Skeletal muscle tissue (tissue), 4 donors: ENCODE data around the gene PNLIPRP1. TPM values are rescaled to one million over a fixed set of nuclear protein-coding genes. Genes with fewer than 3 reads are reported as not detected.

Source experiments
- H3K27ac ChIP-seq: one replicate; pipeline ENCODE4 v1.7.0; 2013; ENCODE audit warnings: mild to moderate bottlenecking, low read depth, low read length, inconsistent platforms
- H3K27me3 ChIP-seq, 3 donors: one replicate each; pipeline ENCODE4 v1.7.0; 2013; ENCODE audit warnings: low read length in 3 of 3; ENCODE audit not compliant: control insufficient read depth in 3 of 3, insufficient read depth in 3 of 3
- H3K36me3 ChIP-seq, 3 donors: one replicate each; pipeline ENCODE4 v1.7.0; 2013; ENCODE audit warnings: low read length in 3 of 3; ENCODE audit not compliant: control insufficient read depth in 3 of 3, insufficient read depth in 3 of 3
- H3K4me1 ChIP-seq, 3 donors: one replicate each; pipeline ENCODE4 v1.7.0; 2013; ENCODE audit warnings: low read length in 3 of 3, mild to moderate bottlenecking in 3 of 3; ENCODE audit not compliant: control insufficient read depth in 3 of 3, insufficient read depth in 3 of 3
- H3K4me3 ChIP-seq, 3 donors: one replicate each; pipeline ENCODE4 v1.7.0; 2013; ENCODE audit warnings: low read length in 3 of 3
- H3K9ac ChIP-seq, 3 donors: one replicate each; pipeline ENCODE4 v1.7.0; 2013; ENCODE audit warnings: low read length in 3 of 3, mild to moderate bottlenecking in 3 of 3, moderate library complexity in 2 of 3, low read depth in 1 of 3
- H3K9me3 ChIP-seq, 3 donors: one replicate each; pipeline ENCODE4 v1.7.0; 2013; ENCODE audit warnings: low read length in 3 of 3; ENCODE audit not compliant: control insufficient read depth in 3 of 3
- total RNA-seq: library from RNA; depleted of rRNA; stranded (reverse); fragments of >200 nt; gene quantifications from one replicate; pipeline ENCODE4 v1.2.3, GENCODE V29; 2014
- donor health status: Osteomylitis.

Gene PNLIPRP1
- total RNA-seq, 1 donor from 2014 or later, result not detected

DNA sequence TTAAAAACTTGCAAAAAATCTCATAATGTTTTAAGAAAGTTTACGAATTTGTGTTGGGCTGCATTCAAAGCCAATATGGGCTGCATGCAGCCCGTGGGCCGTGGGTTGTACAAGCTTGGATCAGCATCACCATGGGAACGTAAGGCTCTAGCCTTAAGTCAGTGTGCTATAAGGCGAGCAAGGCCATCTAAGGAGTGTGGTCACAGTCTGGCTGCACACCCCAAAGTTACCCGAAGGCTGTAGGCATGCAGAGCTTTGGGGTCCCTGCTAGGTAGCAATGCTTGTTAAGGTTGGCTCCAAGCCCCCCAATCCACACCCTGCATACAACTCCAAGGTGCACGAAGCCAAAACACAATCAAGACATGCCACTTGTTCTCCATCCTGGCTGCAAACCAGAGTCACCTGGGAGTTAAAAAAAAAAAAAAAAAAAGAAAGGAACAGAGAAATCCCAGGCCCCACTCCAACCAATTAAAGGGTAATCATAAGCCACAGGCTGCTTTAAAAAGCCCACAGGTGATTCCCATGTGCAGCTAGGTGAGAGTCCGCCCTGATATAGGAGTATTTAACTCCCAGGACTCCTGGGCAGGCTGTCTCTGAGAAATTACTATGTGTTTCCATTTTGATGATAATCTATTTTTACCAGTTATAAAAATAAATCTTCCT is 21.5 kb downstream of the PNLIPRP1 start:
- H3K4me3 ChIP-seq, result no peak overlapping the region
- H3K4me1 ChIP-seq, result no peaks in the 10 kb centered on the region
- H3K36me3 ChIP-seq, result no peaks in the 10 kb centered on the region
- no peak overlapping the region for H3K9ac ChIP-seq
- H3K27me3 ChIP-seq, result peaks cover 12 to 17% (median 14%) of the 10 kb centered on the region in 3 donors
- no peak overlapping the region for H3K27ac ChIP-seq
- peaks cover 0 to 4% (median 0%) of the 10 kb centered on the region in 3 donors for H3K9me3 ChIP-seq

DNA sequence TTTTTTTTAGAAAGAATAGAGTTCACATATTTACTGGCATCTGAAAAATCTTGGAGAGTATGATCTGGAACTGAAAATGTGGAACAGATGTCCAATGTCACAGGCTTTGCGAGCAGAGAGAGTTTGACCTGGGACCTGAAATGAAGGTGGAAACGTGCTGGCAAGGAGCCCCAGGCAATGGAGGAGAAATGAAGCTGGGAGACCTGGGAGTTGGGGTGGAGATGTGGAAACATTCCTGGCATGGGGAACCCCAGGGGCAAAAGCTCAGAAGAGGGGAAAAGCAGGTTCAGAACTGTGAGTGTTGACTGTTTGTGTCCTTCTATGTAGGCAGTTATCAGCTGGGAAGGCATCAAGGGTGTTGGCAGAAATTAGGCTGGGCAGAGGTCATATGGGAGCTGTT is 22.7 kb downstream of the PNLIPRP1 start:
- Histone ChIP-seq H3K27ac (no peak overlapping the region), H3K36me3 (no peaks in the 10 kb centered on the region), H3K9me3 (peaks cover 0 to 4% (median 0%) of the 10 kb centered on the region in 3 donors), H3K27me3 (peaks cover 10 to 17% (median 11%) of the 10 kb centered on the region in 3 donors), H3K9ac (no peak overlapping the region), H3K4me3 (no peak overlapping the region), H3K4me1 (no peaks in the 10 kb centered on the region)

DNA sequence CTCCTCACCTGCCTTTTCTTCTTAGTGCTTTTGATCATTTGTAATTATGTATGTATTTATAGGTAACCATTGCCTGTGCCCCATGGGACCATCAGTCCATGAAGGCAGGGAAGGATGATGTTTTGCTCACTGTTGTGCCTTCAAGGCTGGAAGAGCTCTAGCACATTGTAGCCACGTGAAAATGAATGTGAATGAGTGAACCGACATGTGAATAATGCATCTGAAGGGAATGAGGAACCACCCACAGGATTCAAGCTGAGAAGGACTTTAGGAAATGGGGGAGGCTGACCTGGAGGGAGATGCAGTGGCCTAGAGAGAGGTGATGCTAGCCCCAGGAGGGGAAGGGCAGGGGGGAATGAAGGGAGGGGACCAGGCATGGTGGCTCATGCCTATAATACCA is 24.0 kb downstream of the PNLIPRP1 start:
- H3K9ac ChIP-seq, result no peak overlapping the region
- H3K4me3 ChIP-seq, result no peak overlapping the region
- no peaks in the 10 kb centered on the region for H3K36me3 ChIP-seq
- H3K27ac ChIP-seq, result no peak overlapping the region
- H3K9me3 ChIP-seq, result peaks cover 0 to 4% (median 0%) of the 10 kb centered on the region in 3 donors
- no peaks in the 10 kb centered on the region for H3K4me1 ChIP-seq
- H3K27me3 ChIP-seq, result peaks cover 3 to 8% (median 7%) of the 10 kb centered on the region in 3 donors

DNA sequence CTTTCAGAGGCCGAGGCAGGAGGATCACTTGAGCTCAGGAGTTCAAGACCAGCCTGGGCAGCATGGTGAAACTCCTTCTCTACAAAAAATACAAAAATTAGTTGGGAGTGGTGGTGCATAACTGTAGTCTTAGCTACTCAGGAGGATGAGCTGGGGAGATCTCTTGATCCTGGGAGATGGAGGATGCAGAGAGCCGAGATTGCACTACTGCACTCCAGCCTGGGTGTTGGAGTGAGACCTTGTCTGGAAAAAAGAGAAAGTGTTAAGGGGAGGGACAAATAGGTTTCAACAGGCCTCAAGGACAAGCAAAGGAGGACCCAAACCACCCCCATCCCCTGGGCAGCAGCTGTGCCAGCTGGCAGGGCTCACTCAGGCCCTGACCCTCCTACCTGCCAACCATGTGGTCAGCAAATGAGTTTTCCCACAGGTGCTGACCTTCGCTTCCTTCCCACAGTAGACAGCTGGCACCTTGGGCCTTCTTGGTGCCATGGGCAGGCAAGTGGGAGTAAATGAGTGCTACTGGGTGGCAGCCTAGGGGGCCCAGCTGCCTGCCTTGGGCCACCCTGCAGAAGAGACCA is 24.5 kb downstream of the PNLIPRP1 start:
- no peaks in the 10 kb centered on the region for H3K4me1 ChIP-seq
- no peaks in the 10 kb centered on the region for H3K36me3 ChIP-seq
- no peak overlapping the region for H3K9ac ChIP-seq
- H3K4me3 ChIP-seq, result no peak overlapping the region
- H3K9me3 ChIP-seq, result peaks cover 0 to 4% (median 0%) of the 10 kb centered on the region in 3 donors
- H3K27me3 ChIP-seq, result peaks cover under 1 to 8% (median 5%) of the 10 kb centered on the region in 3 donors
- H3K27ac ChIP-seq, result no peak overlapping the region

DNA sequence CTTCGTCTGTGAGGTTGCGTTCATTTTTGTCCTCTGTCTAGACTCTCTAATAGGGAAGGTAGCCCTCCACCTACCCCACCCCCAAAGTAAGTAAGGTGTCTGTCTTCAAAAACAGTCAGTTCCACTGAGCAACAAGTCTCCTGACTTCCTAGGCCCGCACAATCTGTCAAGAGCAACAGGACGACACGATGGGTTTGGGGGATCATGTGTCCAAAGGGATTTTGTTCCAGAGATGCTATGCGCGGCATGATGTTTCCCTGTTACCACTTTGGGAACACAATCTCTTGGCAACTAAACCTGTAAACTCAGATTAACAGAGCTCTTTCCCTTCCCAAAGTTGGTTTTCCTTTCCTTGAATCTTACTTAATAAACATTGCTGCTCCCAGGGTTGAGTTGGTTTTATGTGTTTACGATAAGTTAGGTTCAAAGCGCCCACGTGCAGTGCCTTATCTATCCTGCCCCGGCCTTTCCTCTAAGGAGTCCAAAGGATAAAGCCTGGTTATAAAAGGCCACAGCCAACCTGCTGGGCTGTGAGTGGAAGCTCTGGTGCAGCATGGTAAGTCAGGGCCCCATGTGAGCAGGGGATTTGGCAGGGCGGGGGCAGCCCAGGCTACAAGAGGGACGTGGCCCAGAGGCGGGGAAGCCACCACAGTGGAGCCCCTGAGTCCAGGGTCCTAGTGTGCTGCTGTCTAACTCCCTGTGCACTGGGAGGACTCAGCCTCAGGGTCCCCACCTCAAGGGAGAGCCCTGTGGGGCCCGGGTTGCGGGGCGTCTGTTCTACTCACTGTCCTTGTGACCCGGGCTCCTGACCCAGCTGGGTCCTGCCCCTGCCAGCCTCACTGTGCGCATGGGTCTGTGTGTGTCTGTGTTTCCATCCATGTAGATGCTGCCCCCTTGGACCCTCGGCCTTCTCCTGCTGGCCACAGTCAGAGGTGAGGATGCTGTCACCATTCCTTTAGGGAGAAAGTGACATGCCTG is 30.0 kb downstream of the PNLIPRP1 start, which contains the start of gene PNLIPRP2:
Gene PNLIPRP2 (plus strand): TSS at position 531 of the 978 bp plus-strand sequence.
- H3K9me3 ChIP-seq, result no peaks in the 10 kb centered on the region
- H3K4me1 ChIP-seq, result no peaks in the 10 kb centered on the region
- peaks cover 0 to 16% (median 5%) of the 10 kb centered on the region in 3 donors for H3K27me3 ChIP-seq
- no peak within 1 kb of the TSS for H3K4me3 ChIP-seq
- H3K36me3 ChIP-seq, result no peaks in the 10 kb centered on the region
- H3K27ac ChIP-seq, result no peak within 1 kb of the TSS
- no peak within 1 kb of the TSS for H3K9ac ChIP-seq

DNA sequence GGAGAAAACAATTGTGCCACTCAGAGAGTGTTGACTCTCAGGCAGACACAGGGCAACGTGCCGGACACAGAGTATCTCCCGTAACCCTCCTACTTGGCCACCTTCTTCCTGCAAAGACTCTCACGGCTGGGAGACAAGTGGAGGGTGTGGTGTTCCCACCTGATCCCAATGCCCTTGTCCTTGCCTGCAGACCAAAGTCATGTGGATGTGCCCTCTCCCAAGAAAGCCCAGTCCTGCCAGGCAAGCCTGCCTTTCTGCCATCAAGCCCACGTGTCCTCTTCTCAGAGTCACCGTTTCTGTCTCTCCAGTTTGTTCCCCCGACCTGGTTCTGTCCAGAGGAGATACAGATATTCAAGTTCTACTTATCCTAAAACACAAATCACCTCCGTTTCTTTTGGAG is 30.7 kb downstream of the PNLIPRP1 start:
- H3K9ac ChIP-seq, result no peak overlapping the region
- H3K9me3 ChIP-seq, result no peaks in the 10 kb centered on the region
- H3K4me3 ChIP-seq, result no peak overlapping the region
- no peaks in the 10 kb centered on the region for H3K36me3 ChIP-seq
- peaks cover 7 to 22% (median 7%) of the 10 kb centered on the region in 3 donors for H3K27me3 ChIP-seq
- H3K4me1 ChIP-seq, result no peaks in the 10 kb centered on the region
- no peak overlapping the region for H3K27ac ChIP-seq

DNA sequence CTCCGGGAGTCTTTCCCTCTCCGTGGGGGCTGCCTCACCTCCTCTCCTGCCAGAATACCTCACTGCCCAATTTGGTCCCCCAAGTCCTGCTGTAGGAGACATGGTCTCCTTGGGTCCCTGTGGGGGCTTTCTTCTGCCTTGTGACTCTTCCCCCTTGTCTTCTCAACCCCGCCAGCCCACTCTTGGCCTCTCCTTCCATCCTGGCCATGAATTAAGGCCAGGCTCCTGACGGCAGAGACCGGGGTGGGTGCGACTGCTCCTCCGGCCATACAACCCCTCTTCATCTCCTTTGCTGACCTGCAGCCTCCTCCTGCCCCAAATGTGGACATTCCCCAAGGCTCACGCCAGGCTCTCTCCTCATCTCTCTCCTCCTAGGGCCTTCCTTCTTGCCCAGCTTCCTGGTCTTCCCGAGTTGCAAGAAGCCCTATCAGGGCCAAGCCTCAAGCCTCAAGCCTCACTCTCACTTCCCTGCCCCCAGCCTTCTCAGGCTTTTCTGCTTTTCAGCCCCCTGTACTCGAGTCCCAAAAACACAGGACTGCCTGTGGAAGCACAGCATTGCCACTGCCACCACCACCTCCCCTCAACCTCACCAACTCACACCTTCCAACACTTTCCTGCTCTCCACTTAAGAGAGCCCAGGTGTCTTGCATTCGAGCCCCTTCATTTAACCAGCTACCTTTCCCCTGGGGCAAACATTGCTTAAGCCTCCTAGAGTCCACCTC is 31.3 kb downstream of the PNLIPRP1 start:
- Histone ChIP-seq H3K36me3 (no peaks in the 10 kb centered on the region), H3K27me3 (peaks cover 13 to 28% (median 13%) of the 10 kb centered on the region in 3 donors), H3K27ac (no peak overlapping the region), H3K9me3 (no peaks in the 10 kb centered on the region), H3K9ac (no peak overlapping the region), H3K4me1 (no peaks in the 10 kb centered on the region), H3K4me3 (no peak overlapping the region)

DNA sequence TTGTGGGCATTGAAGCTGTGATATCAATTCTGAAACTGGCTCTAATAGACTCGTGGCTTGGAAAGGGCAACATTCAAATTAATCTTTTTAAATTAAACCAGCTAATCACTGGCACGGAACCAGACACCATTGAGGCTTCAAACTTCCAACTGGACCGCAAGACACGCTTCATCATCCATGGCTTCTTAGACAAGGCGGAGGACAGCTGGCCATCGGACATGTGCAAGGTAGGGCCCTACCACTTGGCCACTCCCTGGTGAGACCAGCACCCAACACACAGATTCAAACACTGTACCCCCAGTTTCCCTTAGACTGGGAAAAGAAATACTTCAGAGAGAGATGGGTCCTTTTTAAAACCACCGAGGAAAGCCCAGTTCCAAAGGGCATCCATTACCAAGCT is 35.1 kb downstream of the PNLIPRP1 start:
- peaks cover 16 to 43% (median 20%) of the 10 kb centered on the region in 3 donors for H3K27me3 ChIP-seq
- no peaks in the 10 kb centered on the region for H3K4me1 ChIP-seq
- H3K9me3 ChIP-seq, result no peaks in the 10 kb centered on the region
- no peak overlapping the region for H3K9ac ChIP-seq
- no peak overlapping the region for H3K4me3 ChIP-seq
- H3K36me3 ChIP-seq, result no peaks in the 10 kb centered on the region
- H3K27ac ChIP-seq, result no peak overlapping the region

DNA sequence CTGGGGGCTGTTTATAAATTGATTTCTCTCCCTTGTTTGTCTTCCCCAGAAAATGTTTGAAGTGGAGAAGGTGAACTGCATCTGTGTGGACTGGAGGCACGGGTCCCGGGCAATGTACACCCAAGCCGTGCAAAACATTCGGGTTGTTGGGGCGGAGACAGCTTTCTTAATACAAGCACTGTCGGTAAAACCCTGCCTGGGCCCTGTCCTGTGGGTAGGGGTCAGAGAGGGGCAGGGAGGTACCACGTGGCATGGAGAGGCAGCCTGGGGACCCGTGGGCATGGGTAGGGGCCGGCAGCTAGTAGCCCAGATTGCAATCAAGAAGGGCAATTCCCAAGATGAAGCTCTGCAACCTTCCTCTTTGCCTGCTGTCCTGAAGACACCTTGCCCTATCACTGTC is 36.1 kb downstream of the PNLIPRP1 start:
- Histone ChIP-seq H3K27ac (no peak overlapping the region), H3K4me1 (no peaks in the 10 kb centered on the region), H3K9me3 (no peaks in the 10 kb centered on the region), H3K27me3 (peaks cover 16 to 41% (median 20%) of the 10 kb centered on the region in 3 donors), H3K36me3 (no peaks in the 10 kb centered on the region), H3K9ac (no peak overlapping the region), H3K4me3 (no peak overlapping the region)
